Glutamatergic neuron (in vitro differentiated cells): ENCODE results near the gene NPTXR. TPM values are rescaled to one million over a fixed set of nuclear protein-coding genes. Genes with fewer than 3 reads are reported as not detected.
A peak's percentile ranks its signal among the peaks of the same experiment; 100 is the strongest.

Source experiments
- DNase-seq: peaks from one replicate; pipeline ENCODE4 v3.0.0; 2022
- H3K27ac Mint-ChIP-seq: one replicate; pipeline ENCODE4 v1.8.0; 2020; ENCODE audit warnings: mild to moderate bottlenecking, mixed read lengths, inconsistent platforms; ENCODE audit not compliant: unreplicated experiment
- H3K27me3 Mint-ChIP-seq: one replicate; pipeline ENCODE4 v1.8.0; 2020; ENCODE audit warnings: mild to moderate bottlenecking, moderate library complexity, mixed read lengths, inconsistent platforms; ENCODE audit not compliant: unreplicated experiment
- H3K36me3 Mint-ChIP-seq: one replicate; pipeline ENCODE4 v1.8.0; 2020; ENCODE audit warnings: mild to moderate bottlenecking, mixed read lengths, inconsistent platforms; ENCODE audit not compliant: unreplicated experiment
- H3K4me1 Mint-ChIP-seq: one replicate; pipeline ENCODE4 v1.8.0; 2020; ENCODE audit warnings: mild to moderate bottlenecking, low read depth, mixed read lengths, inconsistent platforms; ENCODE audit not compliant: unreplicated experiment
- H3K4me3 Mint-ChIP-seq: one replicate; pipeline ENCODE4 v1.8.0; 2020; ENCODE audit warnings: mild to moderate bottlenecking, mixed read lengths, inconsistent platforms; ENCODE audit not compliant: unreplicated experiment
- H3K9me3 Mint-ChIP-seq: one replicate; pipeline ENCODE4 v1.8.0; 2020; ENCODE audit warnings: mild to moderate bottlenecking, moderate library complexity, mixed read lengths, inconsistent platforms; ENCODE audit not compliant: unreplicated experiment
- total RNA-seq: library from RNA; stranded (reverse); fragmentation: NEBNext Ultra II Directional; extraction: Animal tissue kit (Norgen Biotek cat#: 25700); gene quantifications from one replicate; pipeline ENCODE4 v1.2.1, GENCODE V29; 2021; ENCODE audit not compliant: unreplicated experiment
- TF ChIP-seq, protein P1 (sequence below): fragments of 200-600 bp; sonication (generic); IDR thresholded peaks from one replicate; pipeline ENCODE4 v1.5.0; 2021; ENCODE audit not compliant: partially characterized antibody, unreplicated experiment

The NPTXR gene
- total RNA-seq, 1 donor from 2014 or later, result 9.2 TPM

DNA sequence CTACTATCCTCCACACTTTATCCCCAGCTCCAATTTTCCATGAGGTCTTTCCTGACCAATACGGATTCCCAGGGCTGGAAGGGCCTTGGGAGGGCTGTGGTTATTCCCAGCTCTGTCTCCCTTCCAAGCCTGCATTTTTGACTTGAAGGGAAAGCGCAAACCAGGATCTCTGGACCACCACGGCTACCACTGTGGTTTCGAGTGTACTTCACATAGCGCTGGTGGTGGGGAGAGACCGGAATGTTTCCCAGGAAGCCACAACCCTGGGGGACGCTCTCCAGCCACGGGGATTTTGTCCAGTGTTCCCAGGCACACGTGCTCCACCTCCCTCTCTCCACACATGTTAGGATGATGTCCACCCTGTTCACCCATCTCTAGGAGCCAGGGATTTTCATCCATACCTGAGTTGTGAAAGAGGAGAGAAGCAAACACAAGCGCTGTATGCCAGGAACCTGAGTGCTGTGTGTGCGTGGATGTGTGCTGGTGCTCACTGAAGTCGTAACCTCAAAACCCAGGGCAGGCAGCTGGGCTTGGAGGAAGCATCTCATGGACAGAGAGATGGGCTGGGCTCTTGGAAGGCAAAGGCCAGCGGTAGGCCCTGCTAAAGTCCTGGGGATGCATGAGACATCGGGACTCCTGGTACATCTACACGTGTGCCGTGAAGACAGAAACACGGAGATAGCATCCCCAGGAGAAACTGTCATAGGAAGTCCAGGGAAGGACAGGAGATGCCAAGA is 1.3 kb upstream of the NPTXR start:
- peaks cover 9% of the 10 kb centered on the region for H3K9me3 Mint-ChIP-seq
- DNase-seq, result no peak
- peak overlapping the region; percentile 25 for H3K4me3 Mint-ChIP-seq
- peaks cover 3% of the 10 kb centered on the region for H3K4me1 Mint-ChIP-seq
- H3K27me3 Mint-ChIP-seq, result peaks cover 24% of the 10 kb centered on the region
- no peak overlapping the region for H3K27ac Mint-ChIP-seq
- TF ChIP-seq, protein P1, sequence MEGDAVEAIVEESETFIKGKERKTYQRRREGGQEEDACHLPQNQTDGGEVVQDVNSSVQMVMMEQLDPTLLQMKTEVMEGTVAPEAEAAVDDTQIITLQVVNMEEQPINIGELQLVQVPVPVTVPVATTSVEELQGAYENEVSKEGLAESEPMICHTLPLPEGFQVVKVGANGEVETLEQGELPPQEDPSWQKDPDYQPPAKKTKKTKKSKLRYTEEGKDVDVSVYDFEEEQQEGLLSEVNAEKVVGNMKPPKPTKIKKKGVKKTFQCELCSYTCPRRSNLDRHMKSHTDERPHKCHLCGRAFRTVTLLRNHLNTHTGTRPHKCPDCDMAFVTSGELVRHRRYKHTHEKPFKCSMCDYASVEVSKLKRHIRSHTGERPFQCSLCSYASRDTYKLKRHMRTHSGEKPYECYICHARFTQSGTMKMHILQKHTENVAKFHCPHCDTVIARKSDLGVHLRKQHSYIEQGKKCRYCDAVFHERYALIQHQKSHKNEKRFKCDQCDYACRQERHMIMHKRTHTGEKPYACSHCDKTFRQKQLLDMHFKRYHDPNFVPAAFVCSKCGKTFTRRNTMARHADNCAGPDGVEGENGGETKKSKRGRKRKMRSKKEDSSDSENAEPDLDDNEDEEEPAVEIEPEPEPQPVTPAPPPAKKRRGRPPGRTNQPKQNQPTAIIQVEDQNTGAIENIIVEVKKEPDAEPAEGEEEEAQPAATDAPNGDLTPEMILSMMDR, result no peak
- H3K36me3 Mint-ChIP-seq, result no peaks in the 10 kb centered on the region

DNA sequence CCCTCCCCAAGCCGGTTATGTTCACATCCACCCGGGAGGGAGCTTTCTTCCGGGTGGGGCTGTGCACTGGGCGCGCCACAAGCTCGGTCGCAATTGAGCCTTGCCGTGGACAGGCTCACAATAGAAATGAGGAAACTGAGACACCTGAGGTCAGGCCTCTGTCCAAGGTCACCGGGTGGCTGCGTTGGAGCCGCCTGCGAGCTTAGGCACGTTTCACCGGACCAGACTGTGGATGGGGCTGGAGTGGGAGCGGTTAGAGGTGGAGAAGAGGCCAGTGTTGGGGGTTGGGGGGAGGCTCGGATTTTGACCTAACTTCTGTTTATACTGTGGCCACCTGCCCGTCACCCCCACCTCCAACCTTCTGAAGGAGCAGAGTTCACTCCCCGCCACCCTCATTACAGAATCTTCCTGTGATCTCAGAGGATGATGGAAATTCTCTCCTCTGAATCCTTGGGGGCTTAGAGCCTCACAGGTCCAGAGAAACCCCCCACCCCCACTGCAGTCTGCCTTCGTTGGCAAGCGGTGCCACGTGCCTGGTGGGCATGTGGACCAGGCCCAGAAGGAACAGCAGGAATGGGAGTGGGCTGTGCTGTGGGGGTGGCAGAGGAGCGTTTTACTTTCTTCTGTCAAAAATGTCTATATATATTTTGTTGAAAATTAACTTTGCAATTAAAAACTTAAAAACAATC is 631 bp upstream of the NPTXR start:
- Mint-ChIP-seq H3K27ac (no peak overlapping the region), H3K36me3 (no peaks in the 10 kb centered on the region), H3K27me3 (peaks cover 25% of the 10 kb centered on the region), H3K9me3 (peaks cover 10% of the 10 kb centered on the region), H3K4me1 (peaks cover 10% of the 10 kb centered on the region), H3K4me3 (peak overlapping the region; percentile 77)
- DNase-seq, result no peak
- TF ChIP-seq, protein P1, result no peak

DNA sequence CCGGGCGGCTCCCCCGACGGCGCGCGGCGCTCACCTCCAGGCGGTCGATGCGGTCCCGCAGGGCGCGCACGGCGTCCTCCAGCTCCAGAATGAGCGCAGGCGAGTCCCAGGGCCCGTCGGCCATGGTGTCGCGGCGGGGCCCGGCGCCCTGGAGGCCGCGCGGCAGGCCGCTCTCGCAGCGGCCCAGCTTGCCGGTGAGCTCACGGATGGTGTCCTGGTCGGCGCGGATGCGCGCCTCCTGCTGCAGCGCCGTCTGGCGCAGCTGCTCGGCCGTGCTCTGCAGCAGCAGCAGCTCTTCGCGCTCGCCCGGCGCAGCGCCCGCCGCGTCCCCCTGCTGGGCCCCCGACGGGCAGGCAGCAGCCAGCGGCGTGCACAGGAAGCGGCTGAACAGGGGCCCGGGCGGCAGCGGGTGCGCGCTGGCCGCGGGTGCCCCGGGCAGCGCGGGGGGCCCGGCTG is 599 bp downstream of the NPTXR start:
- H3K27me3 Mint-ChIP-seq, result peaks cover 23% of the 10 kb centered on the region

DNA sequence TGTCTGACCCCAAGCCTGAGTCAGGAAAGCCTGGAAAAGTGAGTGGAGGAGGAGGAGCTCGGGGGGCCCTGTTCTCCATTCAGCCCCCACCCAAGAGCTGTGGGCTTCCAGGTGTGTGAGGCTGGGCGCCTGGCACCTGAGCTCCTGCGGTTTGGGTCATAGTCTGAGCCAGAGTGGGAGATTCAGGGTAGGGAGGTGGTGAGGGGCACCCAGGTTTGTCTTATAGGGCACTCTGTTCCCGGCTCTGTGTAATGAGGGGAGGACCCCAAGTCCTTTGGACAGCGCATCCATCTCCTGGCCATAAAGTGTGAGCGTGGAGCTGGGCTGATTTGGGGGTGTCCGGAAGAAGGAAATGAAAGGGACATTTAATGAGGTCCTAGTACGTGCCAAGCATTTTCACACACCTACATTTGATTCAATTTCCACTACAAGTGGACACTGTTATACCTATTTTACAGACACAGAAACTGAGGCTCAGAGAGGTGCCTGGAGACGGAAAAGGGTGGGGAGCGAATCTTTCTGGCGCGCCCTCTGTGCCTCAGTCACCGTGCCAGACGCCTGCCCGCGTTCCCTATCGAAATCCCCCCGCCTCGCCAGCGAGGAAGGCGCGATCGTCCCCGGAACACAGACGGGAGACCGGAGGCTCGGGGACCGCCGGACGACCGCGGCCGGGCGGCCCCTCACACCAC is 1.2 kb downstream of the NPTXR start:
- H3K27ac Mint-ChIP-seq, result peak overlapping the region; percentile 60
- H3K27me3 Mint-ChIP-seq, result peaks cover 22% of the 10 kb centered on the region
- peak overlapping the region; percentile 86 for H3K4me3 Mint-ChIP-seq
- H3K36me3 Mint-ChIP-seq, result no peaks in the 10 kb centered on the region
- H3K9me3 Mint-ChIP-seq, result peaks cover 10% of the 10 kb centered on the region
- TF ChIP-seq, protein P1, result no peak
- peaks cover 10% of the 10 kb centered on the region for H3K4me1 Mint-ChIP-seq
- DNase-seq, result no peak

More for the DNA sequence above, 599 bp downstream of the NPTXR start:
- TF ChIP-seq, protein P1, result peak; percentile 27
- DNase-seq, result peak; percentile 80
- Mint-ChIP-seq H3K9me3 (peaks cover 10% of the 10 kb centered on the region), H3K36me3 (no peaks in the 10 kb centered on the region), H3K27ac (no peak overlapping the region), H3K4me1 (peaks cover 10% of the 10 kb centered on the region), H3K4me3 (no peak overlapping the region)
